HEK293 (cell line): ENCODE measurements around the gene CELF4.

ENCODE experiments used
- CTCF ChIA-PET: fragments of 350-600 bp; formaldehyde crosslinking; extraction: SDS; loops from one replicate; lab custom pipeline; 2021; ENCODE audit warnings: antibody characterized with exemption; lab: Yijun Ruan, JAX
- POLR2A ChIA-PET: fragments of 300-600 bp; formaldehyde crosslinking; extraction: SDS; loops from one replicate; lab custom pipeline; 2020; ENCODE audit warnings: antibody characterized with exemption, inconsistent platforms; lab: Yijun Ruan, JAX
- H3K27ac ChIP-seq: fragments of 200-500 bp; sonication (Bioruptor generic); 2 replicates; pipeline ENCODE4 v1.5.1; 2014; ENCODE audit warnings: low read depth, low read length, control low read depth, inconsistent platforms; ENCODE audit errors: extremely low read depth
- H3K36me3 ChIP-seq, 2 experiments: fragments of 200-500 bp in 1 of 2; sonication (Bioruptor generic) in 1 of 2; 1 replicate in 1 of 2; 2 replicates in 1 of 2; pipeline ENCODE4 v1.5.1; 2014 to 2017; ENCODE audit warnings: inconsistent platforms in 2 of 2, low read length in 2 of 2; ENCODE audit not compliant: control insufficient read depth in 2 of 2, insufficient read depth in 1 of 2
- H3K4me1 ChIP-seq: fragments of 200-500 bp; sonication (Bioruptor generic); 2 replicates; pipeline ENCODE4 v1.5.1; 2014; ENCODE audit warnings: mild to moderate bottlenecking, low read length, inconsistent platforms; ENCODE audit not compliant: control insufficient read depth, insufficient read depth
- H3K4me3 ChIP-seq: 2 replicates; pipeline ENCODE4 v1.5.1; 2011; ENCODE audit warnings: low read depth, mild to moderate bottlenecking, control low read depth, low read length, moderate library complexity
- H3K9me3 ChIP-seq: fragments of 200-500 bp; sonication (Bioruptor generic); 2 replicates; pipeline ENCODE4 v1.5.1; 2014; ENCODE audit warnings: low read depth, low read length, inconsistent platforms; ENCODE audit not compliant: control insufficient read depth, insufficient read depth
- BCL11A ChIP-seq: fragments of 450-650 bp; formaldehyde crosslinking; IDR thresholded peaks from 2 replicates; pipeline ENCODE4 v1.5.1; 2016; ENCODE audit warnings: low read depth, missing biosample characterization, missing genetic modification characterization
- GLIS2 ChIP-seq: fragments of 450-650 bp; formaldehyde crosslinking; IDR thresholded peaks from 2 replicates; pipeline ENCODE4 v1.5.1; 2016; ENCODE audit warnings: missing biosample characterization, missing genetic modification characterization
- SCRT1 ChIP-seq: fragments of 450-650 bp; formaldehyde crosslinking; IDR thresholded peaks from 2 replicates; pipeline ENCODE4 v1.5.1; 2016; ENCODE audit warnings: missing biosample characterization, missing genetic modification characterization, borderline replicate concordance
- SCRT2 ChIP-seq: fragments of 450-650 bp; formaldehyde crosslinking; IDR thresholded peaks from 2 replicates; pipeline ENCODE4 v1.5.1; 2016; ENCODE audit warnings: missing biosample characterization, missing genetic modification characterization
- SETDB1 ChIP-seq: IDR thresholded peaks from one replicate; pipeline ENCODE4 v1.6.1; 2017; ENCODE audit warnings: mild to moderate bottlenecking, low read length, moderate library complexity, mixed read lengths; ENCODE audit not compliant: insufficient read length
- YY1 ChIP-seq: fragments of 450-650 bp; formaldehyde crosslinking; IDR thresholded peaks from 2 replicates; pipeline ENCODE4 v1.5.1; 2018; ENCODE audit warnings: missing biosample characterization, missing genetic modification characterization
- YY2 ChIP-seq: fragments of 450-650 bp; formaldehyde crosslinking; IDR thresholded peaks from 2 replicates; pipeline ENCODE4 v1.5.1; 2016; ENCODE audit warnings: missing biosample characterization, missing genetic modification characterization
- ZFP41 ChIP-seq: fragments of 450-650 bp; formaldehyde crosslinking; IDR thresholded peaks from 2 replicates; pipeline ENCODE4 v1.5.1; 2016; ENCODE audit warnings: missing biosample characterization, missing genetic modification characterization, borderline replicate concordance
- ZNF16 ChIP-seq: fragments of 450-650 bp; formaldehyde crosslinking; IDR thresholded peaks from 2 replicates; pipeline ENCODE4 v1.5.1; 2016; ENCODE audit warnings: low read depth, missing biosample characterization, missing genetic modification characterization
- ZNF184 ChIP-seq: fragments of 450-650 bp; IDR thresholded peaks from 2 replicates; pipeline ENCODE4 v1.5.1; 2018; ENCODE audit warnings: missing biosample characterization, mild to moderate bottlenecking, missing genetic modification characterization
- ZNF404 ChIP-seq: fragments of 450-650 bp; formaldehyde crosslinking; IDR thresholded peaks from 2 replicates; pipeline ENCODE4 v1.5.1; 2017; ENCODE audit warnings: missing biosample characterization, missing genetic modification characterization
- ZNF549 ChIP-seq: fragments of 450-650 bp; IDR thresholded peaks from 2 replicates; pipeline ENCODE4 v1.5.1; 2018; ENCODE audit warnings: missing biosample characterization, missing genetic modification characterization, mild to moderate bottlenecking, inconsistent platforms, moderate library complexity
- ZNF561 ChIP-seq: fragments of 450-650 bp; IDR thresholded peaks from 2 replicates; pipeline ENCODE4 v1.5.1; 2018; ENCODE audit warnings: missing biosample characterization, missing genetic modification characterization, borderline replicate concordance
- ZNF792 ChIP-seq: fragments of 450-650 bp; formaldehyde crosslinking; IDR thresholded peaks from 2 replicates; pipeline ENCODE4 v1.5.1; 2016; ENCODE audit warnings: missing biosample characterization, missing genetic modification characterization
- ZSCAN16 ChIP-seq: fragments of 450-650 bp; formaldehyde crosslinking; IDR thresholded peaks from 2 replicates; pipeline ENCODE4 v1.5.1; 2016; ENCODE audit warnings: missing biosample characterization, missing genetic modification characterization
- TF ChIP-seq, protein P1 (sequence below): fragments of 450-650 bp; formaldehyde crosslinking; IDR thresholded peaks from 2 replicates; pipeline ENCODE4 v1.5.1; 2016; ENCODE audit warnings: missing biosample characterization, missing genetic modification characterization, low read depth
- TF ChIP-seq, protein P2 (sequence below): fragments of 450-650 bp; formaldehyde crosslinking; optimal IDR thresholded peaks from 2 replicates; pipeline ENCODE3; 2016; ENCODE audit warnings: missing biosample characterization, mild to moderate bottlenecking, missing genetic modification characterization
- TF ChIP-seq, protein P3 (sequence below): fragments of 450-650 bp; formaldehyde crosslinking; conservative IDR thresholded peaks from 2 replicates; pipeline ENCODE4 v1.5.1; 2016; ENCODE audit warnings: low read depth, missing biosample characterization, missing genetic modification characterization
- TF ChIP-seq, protein P4 (sequence below): fragments of 450-650 bp; formaldehyde crosslinking; IDR thresholded peaks from 2 replicates; pipeline ENCODE4 v1.5.1; 2016; ENCODE audit warnings: missing biosample characterization, missing genetic modification characterization, low read depth

Gene CELF4

DNA sequence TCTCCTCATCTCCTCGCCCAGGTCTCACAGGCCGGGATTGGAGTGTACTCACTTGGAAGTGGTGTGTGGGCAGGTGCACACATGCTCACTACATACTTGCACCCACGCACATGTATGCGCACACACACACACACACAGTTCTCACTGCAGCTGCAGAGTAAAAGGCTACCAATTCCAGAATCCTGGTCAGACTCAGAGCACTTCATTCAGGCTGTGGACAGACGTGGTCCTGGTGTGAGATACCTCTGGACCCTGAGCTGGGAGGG lies 19.4 kb downstream of the CELF4 start:
- Histone ChIP-seq H3K27ac (no peak overlapping the region), H3K9me3 (no peaks in the 10 kb centered on the region)
- CTCF ChIA-PET = interaction anchor here (0.6 kb wide), 1 partner anchor 224 kb away, joined by 4 read pairs; no protein-coding TSS in a partner anchor
- TF ChIP-seq SCRT1 (tag by site-specific recombination) (no peak), SETDB1 (no peak), ZSCAN16 (no peak)
- TF ChIP-seq, protein P1, sequence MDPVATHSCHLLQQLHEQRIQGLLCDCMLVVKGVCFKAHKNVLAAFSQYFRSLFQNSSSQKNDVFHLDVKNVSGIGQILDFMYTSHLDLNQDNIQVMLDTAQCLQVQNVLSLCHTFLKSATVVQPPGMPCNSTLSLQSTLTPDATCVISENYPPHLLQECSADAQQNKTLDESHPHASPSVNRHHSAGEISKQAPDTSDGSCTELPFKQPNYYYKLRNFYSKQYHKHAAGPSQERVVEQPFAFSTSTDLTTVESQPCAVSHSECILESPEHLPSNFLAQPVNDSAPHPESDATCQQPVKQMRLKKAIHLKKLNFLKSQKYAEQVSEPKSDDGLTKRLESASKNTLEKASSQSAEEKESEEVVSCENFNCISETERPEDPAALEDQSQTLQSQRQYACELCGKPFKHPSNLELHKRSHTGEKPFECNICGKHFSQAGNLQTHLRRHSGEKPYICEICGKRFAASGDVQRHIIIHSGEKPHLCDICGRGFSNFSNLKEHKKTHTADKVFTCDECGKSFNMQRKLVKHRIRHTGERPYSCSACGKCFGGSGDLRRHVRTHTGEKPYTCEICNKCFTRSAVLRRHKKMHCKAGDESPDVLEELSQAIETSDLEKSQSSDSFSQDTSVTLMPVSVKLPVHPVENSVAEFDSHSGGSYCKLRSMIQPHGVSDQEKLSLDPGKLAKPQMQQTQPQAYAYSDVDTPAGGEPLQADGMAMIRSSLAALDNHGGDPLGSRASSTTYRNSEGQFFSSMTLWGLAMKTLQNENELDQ (tag by site-specific recombination) = no peak
- TF ChIP-seq, all 188 proteins: peak for 0
- Histone ChIP-seq H3K4me1 (no peaks in the 10 kb centered on the region), H3K36me3 (no peaks in the 10 kb centered on the region), H3K4me3 (no peak overlapping the region)
- POLR2A ChIA-PET = no interaction called here

DNA sequence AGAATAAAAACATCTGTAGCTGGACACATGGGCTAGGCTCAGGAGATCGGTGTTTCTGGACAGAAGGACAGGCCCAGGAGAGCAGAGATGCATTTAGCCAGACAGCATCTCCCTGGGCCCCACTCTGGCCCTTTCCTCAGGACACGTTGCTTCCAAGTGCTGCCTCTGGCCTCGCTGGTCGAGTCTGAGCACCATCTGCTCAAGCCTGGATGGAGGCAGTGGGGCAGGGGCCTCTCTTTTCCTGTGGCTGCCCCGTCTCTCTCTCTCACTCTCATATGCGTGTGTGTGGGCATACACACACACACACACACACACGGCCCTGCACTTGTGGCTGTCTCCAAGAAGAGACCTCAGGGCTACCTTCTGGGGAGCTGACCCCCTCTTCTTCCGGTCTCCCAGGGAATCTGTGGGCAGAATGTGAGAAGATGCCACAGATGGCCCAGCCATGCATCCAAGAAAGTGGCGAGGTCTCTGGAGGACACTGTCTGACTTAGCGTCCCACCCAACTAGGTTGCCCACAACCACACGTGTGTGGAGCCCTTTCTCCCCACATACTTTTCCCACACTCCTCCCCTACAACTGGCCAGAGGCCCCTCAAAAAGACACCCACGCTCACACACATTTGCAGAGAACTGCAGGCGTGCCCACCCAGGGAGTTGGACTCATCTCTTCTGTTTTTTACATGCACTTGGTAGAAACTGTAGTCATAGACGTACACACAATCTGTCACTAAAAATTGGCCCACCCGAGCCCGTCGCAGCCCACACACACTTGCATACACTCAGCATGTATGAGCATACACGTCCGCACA lies 19.9 kb downstream of the CELF4 start:
- ChIA-PET POLR2A (no interaction called here), CTCF (no interaction called here)
- Histone ChIP-seq H3K9me3 (no peaks in the 10 kb centered on the region), H3K4me1 (no peaks in the 10 kb centered on the region), H3K27ac (no peak overlapping the region), H3K4me3 (no peak overlapping the region), H3K36me3 (no peaks in the 10 kb centered on the region)
- TF ChIP-seq, protein P2, sequence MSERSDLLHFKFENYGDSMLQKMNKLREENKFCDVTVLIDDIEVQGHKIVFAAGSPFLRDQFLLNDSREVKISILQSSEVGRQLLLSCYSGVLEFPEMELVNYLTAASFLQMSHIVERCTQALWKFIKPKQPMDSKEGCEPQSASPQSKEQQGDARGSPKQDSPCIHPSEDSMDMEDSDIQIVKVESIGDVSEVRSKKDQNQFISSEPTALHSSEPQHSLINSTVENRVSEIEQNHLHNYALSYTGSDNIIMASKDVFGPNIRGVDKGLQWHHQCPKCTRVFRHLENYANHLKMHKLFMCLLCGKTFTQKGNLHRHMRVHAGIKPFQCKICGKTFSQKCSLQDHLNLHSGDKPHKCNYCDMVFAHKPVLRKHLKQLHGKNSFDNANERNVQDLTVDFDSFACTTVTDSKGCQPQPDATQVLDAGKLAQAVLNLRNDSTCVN (tag by site-specific recombination) = no peak
- TF ChIP-seq ZFP41 (tag by site-specific recombination) = no peak
- no peak for TF ChIP-seq ZNF561 (tag by site-specific recombination)

DNA sequence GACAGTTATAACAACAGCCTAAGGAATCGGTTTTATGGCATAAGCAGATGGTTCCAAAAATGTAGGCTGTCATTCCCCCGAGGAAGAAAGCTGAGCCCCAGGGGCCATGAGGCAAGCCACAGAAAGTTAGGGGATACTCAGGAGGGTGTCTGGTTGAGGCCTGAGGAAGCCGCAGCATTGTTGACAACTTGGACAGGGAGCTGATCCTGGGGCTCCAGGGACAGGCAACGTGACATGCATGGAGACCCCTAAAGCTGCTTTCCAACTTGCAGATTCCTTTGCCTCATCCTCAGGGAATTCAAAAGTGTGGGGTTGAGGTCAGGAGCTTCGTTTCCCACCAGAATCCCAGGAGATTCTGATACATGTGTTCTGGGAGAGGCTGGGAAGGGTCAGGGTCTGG lies 20.9 kb downstream of the CELF4 start:
- ChIA-PET POLR2A (no interaction called here), CTCF (interaction anchor here (0.6 to 0.7 kb wide), 2 partner anchors 10 to 155 kb away, joined by 3 to 4 read pairs; no protein-coding TSS in a partner anchor)
- TF ChIP-seq ZNF549 (no peak), ZNF184 (tag by site-specific recombination) (no peak), YY2 (tag by site-specific recombination) (no peak), BCL11A (no peak), GLIS2 (tag by site-specific recombination) (no peak), SCRT2 (tag by site-specific recombination) (no peak), ZNF16 (tag by site-specific recombination) (no peak), YY1 (tag by site-specific recombination) (no peak), ZNF404 (tag by site-specific recombination) (no peak), ZNF792 (tag by site-specific recombination) (no peak)
- TF ChIP-seq, protein P3, sequence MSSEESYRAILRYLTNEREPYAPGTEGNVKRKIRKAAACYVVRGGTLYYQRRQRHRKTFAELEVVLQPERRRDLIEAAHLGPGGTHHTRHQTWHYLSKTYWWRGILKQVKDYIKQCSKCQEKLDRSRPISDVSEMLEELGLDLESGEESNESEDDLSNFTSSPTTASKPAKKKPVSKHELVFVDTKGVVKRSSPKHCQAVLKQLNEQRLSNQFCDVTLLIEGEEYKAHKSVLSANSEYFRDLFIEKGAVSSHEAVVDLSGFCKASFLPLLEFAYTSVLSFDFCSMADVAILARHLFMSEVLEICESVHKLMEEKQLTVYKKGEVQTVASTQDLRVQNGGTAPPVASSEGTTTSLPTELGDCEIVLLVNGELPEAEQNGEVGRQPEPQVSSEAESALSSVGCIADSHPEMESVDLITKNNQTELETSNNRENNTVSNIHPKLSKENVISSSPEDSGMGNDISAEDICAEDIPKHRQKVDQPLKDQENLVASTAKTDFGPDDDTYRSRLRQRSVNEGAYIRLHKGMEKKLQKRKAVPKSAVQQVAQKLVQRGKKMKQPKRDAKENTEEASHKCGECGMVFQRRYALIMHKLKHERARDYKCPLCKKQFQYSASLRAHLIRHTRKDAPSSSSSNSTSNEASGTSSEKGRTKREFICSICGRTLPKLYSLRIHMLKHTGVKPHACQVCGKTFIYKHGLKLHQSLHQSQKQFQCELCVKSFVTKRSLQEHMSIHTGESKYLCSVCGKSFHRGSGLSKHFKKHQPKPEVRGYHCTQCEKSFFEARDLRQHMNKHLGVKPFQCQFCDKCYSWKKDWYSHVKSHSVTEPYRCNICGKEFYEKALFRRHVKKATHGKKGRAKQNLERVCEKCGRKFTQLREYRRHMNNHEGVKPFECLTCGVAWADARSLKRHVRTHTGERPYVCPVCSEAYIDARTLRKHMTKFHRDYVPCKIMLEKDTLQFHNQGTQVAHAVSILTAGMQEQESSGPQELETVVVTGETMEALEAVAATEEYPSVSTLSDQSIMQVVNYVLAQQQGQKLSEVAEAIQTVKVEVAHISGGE = no peak
- TF ChIP-seq, protein P4, sequence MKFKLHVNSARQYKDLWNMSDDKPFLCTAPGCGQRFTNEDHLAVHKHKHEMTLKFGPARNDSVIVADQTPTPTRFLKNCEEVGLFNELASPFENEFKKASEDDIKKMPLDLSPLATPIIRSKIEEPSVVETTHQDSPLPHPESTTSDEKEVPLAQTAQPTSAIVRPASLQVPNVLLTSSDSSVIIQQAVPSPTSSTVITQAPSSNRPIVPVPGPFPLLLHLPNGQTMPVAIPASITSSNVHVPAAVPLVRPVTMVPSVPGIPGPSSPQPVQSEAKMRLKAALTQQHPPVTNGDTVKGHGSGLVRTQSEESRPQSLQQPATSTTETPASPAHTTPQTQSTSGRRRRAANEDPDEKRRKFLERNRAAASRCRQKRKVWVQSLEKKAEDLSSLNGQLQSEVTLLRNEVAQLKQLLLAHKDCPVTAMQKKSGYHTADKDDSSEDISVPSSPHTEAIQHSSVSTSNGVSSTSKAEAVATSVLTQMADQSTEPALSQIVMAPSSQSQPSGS (tag by site-specific recombination) = no peak

More for the DNA sequence above, 20.9 kb downstream of the CELF4 start:
- H3K27ac ChIP-seq = no peak overlapping the region
- no peak overlapping the region for H3K4me3 ChIP-seq
- H3K36me3 ChIP-seq = no peaks in the 10 kb centered on the region
- H3K4me1 ChIP-seq = no peaks in the 10 kb centered on the region
- H3K9me3 ChIP-seq = no peaks in the 10 kb centered on the region
